ENCODE data around the gene SPG7.
"Not testable (repeated sequence)": the region's sequence is repeated elsewhere in the genome, so short reads cannot be mapped to it uniquely, and the experiment has no call there.

SPG7 gene

DNA sequence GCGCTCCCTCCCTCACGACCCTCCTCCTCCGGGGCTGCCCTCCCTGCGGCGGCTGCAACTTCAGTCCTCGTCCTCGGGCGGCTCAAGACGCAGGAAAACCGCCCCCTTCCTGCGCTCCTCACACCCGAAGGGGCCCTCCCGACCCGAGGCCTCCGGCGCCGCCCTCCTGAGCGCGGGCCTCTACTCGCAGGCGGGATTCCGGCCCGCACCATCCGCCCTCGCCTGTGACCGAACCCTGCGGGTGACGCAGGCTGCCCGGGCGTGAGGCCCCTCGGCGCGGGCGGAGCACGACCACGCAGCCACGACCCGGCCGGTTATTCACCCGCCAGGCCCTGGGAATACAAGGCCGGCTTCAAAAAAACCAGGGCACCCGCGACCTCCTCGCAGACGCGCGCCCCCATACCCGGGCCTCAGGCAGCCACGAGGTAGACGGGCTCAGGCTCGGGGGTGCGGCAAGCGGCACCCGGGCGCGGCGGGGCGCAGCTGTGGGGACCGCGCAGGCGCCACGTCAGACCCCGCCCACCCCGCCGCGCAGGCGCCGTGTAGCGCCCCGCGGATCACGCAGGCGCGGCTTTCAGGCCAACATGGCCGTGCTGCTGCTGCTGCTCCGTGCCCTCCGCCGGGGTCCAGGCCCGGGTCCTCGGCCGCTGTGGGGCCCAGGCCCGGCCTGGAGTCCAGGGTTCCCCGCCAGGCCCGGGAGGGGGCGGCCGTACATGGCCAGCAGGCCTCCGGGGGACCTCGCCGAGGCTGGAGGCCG, at the start of gene SPG7:
SPG7 (plus strand) TSS at position 570 of the 757 bp plus-strand sequence; CDS start at position 585, 15 bp downstream.
- no peaks in the 10 kb centered on the region for H3K9me3 Mint-ChIP-seq
- ATAC-seq (ENCODE audit: low read depth), result peak; percentile 77

DNA sequence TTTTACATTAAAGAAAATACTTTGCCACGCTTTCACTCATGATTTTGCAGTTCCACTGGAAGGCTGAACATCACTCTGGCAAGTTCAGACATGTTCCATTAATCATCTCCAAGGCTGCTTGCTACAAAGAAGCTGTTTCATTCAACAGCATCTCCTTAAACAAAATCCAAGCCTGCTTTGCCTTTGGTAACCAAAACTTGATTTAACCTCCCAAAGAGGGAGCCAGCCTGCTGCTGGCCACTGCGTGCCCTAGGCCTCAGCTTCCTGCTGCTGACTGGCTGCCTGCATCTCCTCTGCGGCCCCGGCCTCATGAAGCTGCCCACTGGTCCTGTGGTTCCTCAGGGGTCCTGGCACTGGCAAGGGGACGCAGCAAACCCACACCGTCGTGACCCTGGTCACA, 49.7 kb upstream of the SPG7 start:
- Mint-ChIP-seq H3K4me1 (peaks cover 23% of the 10 kb centered on the region), H3K4me3 (no peak overlapping the region), H3K27ac (peak overlapping the region; percentile 31), H3K9me3 (peaks cover 2% of the 10 kb centered on the region), H3K36me3 (peaks cover 17% of the 10 kb centered on the region), H3K27me3 (no peaks in the 10 kb centered on the region)
- ATAC-seq (ENCODE audit: low read depth), result no peak
- no peak for DNase-seq (ENCODE audit: low spot score in 2 of 2)

More for the DNA sequence above, at the start of gene SPG7:
- peaks cover 10% of the 10 kb centered on the region for H3K4me1 Mint-ChIP-seq
- peak within 1 kb of the TSS; percentile 72 for H3K27ac Mint-ChIP-seq
- peak within 1 kb of the TSS; percentile 83 for H3K4me3 Mint-ChIP-seq
- no peaks in the 10 kb centered on the region for H3K27me3 Mint-ChIP-seq
- DNase-seq (ENCODE audit: low spot score in 2 of 2), result peak; percentile 93 to 96
- peaks cover 7% of the 10 kb centered on the region for H3K36me3 Mint-ChIP-seq

DNA sequence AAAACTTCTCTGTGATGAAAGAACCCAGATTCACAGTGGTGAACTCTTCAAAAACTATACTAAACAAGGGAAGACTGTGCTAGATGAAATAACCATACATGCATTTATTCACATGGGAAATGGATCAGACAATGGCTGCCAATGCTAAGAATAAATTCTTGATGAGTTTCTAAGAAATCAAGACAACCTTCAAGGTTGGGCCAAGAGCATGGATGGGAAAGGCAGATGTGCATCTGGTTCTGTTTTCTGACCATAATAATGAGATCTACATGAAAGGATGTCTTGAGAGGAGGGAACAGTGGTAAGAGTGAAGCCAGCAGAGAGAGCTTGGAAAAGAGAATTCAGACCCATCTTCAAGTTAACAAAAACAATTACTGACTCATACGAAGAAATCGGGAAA, 49.2 kb upstream of the SPG7 start:
- no peak for ATAC-seq (ENCODE audit: low read depth)
- Mint-ChIP-seq H3K27me3 (no peaks in the 10 kb centered on the region), H3K4me1 (peaks cover 19% of the 10 kb centered on the region), H3K4me3 (no peak overlapping the region), H3K36me3 (peaks cover 17% of the 10 kb centered on the region), H3K27ac (peak overlapping the region; percentile 31), H3K9me3 (peaks cover 2% of the 10 kb centered on the region)
- no peak for DNase-seq (ENCODE audit: low spot score in 2 of 2)

DNA sequence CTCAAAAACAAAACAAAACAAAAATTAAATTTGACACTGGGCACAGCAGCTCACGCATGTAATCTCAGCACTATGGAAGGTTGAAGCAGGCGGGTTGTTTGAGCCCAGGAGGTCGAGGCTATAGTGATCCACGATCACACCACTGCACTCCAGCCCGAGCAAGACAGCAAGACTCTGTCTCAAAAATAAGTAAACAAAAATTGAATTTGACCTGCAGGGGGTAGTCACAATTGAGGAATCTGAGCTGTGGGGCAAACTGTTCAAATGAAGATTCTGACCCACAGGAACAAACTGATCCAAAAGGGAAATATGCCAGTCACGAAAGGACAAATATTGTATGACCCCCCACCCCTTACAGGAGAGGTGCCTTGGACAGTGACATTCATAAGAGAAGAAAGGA, 47.6 kb upstream of the SPG7 start:
- DNase-seq (ENCODE audit: low spot score in 2 of 2), result no peak
- peak; percentile 52 for ATAC-seq (ENCODE audit: low read depth)
- Mint-ChIP-seq H3K36me3 (peaks cover 17% of the 10 kb centered on the region), H3K4me1 (peaks cover 22% of the 10 kb centered on the region), H3K9me3 (no peaks in the 10 kb centered on the region), H3K4me3 (no peak overlapping the region), H3K27me3 (no peaks in the 10 kb centered on the region), H3K27ac (no peak overlapping the region)

DNA sequence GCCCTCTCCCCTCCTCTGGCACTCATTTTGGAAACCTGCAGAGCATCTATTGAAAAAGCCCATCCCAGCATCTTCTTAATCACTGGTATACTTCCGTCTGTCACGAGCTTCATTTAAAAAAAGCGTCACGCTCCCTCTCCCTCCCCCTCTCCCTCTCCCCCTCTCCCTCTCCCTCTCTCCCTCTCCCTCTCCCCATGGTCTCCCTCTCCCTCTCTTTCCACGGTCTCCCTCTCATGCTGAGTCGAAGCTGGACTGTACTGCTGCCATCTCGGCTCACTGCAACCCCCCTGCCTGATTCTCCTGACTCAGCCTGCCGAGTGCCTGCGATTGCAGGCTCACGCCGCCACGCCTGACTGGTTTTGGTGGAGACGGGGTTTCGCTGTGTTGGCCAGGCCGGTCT, 46.3 kb upstream of the SPG7 start:
- Mint-ChIP-seq H3K36me3 (peaks cover 15% of the 10 kb centered on the region), H3K4me1 (peaks cover 23% of the 10 kb centered on the region)
- not testable (repeated sequence) for H3K9me3 Mint-ChIP-seq; ATAC-seq (ENCODE audit: low read depth); H3K27me3 Mint-ChIP-seq; H3K4me3 Mint-ChIP-seq; H3K27ac Mint-ChIP-seq; DNase-seq (ENCODE audit: low spot score in 2 of 2)

DNA sequence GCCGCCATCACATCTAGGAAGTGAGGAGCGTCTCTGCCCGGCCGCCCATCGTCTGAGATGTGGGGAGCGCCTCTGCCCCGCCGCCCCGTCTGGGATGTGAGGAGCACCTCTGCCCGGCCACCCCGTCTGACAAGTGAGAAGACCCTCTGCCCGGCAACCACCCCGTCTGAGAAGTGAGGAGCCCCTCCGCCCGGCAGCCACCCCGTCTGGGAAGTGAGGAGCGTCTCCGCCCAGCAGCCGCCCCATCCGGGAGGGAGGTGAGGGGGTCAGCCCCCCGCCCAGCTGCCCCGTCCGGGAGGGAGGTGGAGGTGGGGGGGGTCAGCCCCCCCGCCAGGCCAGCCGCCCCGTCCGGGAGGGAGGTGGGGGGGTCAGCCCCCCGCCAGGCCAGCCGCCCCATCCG, 45.6 kb upstream of the SPG7 start:
- ATAC-seq (ENCODE audit: low read depth); H3K27ac Mint-ChIP-seq; H3K4me3 Mint-ChIP-seq; H3K9me3 Mint-ChIP-seq; H3K27me3 Mint-ChIP-seq; DNase-seq (ENCODE audit: low spot score in 2 of 2): not testable (repeated sequence)
- peaks cover 15% of the 10 kb centered on the region for H3K36me3 Mint-ChIP-seq
- peaks cover 23% of the 10 kb centered on the region for H3K4me1 Mint-ChIP-seq

DNA sequence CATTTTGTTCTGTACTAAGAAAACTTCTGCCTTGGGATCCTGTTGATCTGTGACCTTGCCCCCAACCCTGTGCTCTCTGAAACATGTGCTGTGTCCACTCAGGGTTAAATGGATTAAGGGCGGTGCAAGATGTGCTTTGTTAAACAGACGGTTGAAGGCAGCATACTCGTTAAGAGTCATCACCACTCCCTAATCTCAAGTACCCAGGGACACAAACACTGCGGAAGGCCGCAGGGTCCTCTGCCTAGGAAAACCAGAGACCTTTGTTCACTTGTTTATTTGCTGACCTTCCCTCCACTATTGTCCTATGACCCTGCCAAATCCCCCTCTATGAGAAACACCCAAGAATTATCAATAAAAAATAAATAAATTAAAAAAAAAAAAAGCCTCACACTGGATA, 44.9 kb upstream of the SPG7 start:
- H3K4me1 Mint-ChIP-seq, result peaks cover 23% of the 10 kb centered on the region
- DNase-seq (ENCODE audit: low spot score in 2 of 2); H3K4me3 Mint-ChIP-seq; ATAC-seq (ENCODE audit: low read depth); H3K9me3 Mint-ChIP-seq; H3K27ac Mint-ChIP-seq; H3K27me3 Mint-ChIP-seq: not testable (repeated sequence)
- peaks cover 15% of the 10 kb centered on the region for H3K36me3 Mint-ChIP-seq

DNA sequence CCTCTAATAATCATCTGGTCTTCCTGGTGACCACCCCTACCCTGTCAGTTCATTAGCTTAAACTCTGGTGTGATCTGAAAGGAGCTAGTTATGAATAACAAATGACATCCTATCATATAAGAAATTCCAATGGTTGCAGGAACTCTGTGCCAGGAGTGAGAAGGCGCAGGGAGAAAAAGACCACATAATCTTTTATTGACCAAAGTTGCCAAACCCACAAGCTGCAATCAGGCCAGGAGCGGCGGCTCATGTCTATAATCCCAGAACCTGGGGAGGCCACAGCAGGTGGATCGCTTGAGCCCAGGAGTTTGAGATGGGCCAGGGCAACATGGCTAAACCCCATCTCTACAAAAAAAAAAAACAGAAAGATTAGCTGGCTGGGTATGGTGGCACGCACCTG, 41.3 kb upstream of the SPG7 start:
- no peak overlapping the region for H3K4me3 Mint-ChIP-seq
- H3K36me3 Mint-ChIP-seq, result peaks cover 11% of the 10 kb centered on the region
- no peak overlapping the region for H3K27ac Mint-ChIP-seq
- no peak for ATAC-seq (ENCODE audit: low read depth)
- H3K4me1 Mint-ChIP-seq, result peaks cover 18% of the 10 kb centered on the region
- no peaks in the 10 kb centered on the region for H3K27me3 Mint-ChIP-seq
- DNase-seq (ENCODE audit: low spot score in 2 of 2), result no peak
- H3K9me3 Mint-ChIP-seq, result no peaks in the 10 kb centered on the region

DNA sequence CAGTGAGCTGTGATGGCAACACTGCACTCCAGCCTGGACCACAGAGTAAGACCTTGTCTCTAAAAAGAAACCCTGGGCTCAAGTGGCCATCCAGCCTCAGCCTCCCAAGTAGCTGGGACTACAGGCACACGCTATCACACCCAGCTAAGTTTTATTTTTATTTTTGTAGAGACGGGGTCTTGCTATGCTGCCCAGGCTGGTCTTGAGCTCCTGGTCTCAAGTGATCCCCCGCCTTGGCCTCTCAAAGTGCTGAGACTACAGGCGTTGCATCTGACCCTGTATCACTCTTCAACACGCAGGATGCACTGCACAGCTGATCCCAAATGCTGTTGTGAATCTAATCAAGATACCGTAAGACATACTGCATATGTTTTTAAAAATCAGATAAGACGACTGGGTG, 40.8 kb upstream of the SPG7 start:
- ATAC-seq (ENCODE audit: low read depth), result no peak
- H3K4me1 Mint-ChIP-seq, result peaks cover 22% of the 10 kb centered on the region
- no peak overlapping the region for H3K4me3 Mint-ChIP-seq
- peaks cover 12% of the 10 kb centered on the region for H3K36me3 Mint-ChIP-seq
- H3K27ac Mint-ChIP-seq, result no peak overlapping the region
- DNase-seq (ENCODE audit: low spot score in 2 of 2), result no peak
- H3K27me3 Mint-ChIP-seq, result no peaks in the 10 kb centered on the region
- H3K9me3 Mint-ChIP-seq, result no peaks in the 10 kb centered on the region

DNA sequence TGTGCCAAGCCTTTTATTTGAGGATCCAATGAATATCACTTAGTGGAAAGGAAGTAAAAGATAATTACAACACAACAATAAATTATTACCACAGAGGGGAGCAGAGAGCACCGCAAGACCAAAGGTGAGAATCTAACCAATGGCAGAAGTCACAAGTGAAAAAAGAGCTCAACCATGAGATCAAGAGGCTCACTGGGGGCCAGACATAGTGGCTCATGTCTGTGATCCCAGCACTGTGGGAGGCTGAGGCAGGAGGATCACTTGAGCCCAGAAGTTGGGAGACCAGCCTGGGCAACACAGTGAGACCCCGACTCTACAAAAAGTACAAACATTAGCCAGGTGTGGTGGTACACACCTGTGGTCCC, 35.5 kb upstream of the SPG7 start:
- Mint-ChIP-seq H3K4me3 (no peak overlapping the region), H3K27me3 (no peaks in the 10 kb centered on the region)
- DNase-seq (ENCODE audit: low spot score in 2 of 2), result no peak

DNA sequence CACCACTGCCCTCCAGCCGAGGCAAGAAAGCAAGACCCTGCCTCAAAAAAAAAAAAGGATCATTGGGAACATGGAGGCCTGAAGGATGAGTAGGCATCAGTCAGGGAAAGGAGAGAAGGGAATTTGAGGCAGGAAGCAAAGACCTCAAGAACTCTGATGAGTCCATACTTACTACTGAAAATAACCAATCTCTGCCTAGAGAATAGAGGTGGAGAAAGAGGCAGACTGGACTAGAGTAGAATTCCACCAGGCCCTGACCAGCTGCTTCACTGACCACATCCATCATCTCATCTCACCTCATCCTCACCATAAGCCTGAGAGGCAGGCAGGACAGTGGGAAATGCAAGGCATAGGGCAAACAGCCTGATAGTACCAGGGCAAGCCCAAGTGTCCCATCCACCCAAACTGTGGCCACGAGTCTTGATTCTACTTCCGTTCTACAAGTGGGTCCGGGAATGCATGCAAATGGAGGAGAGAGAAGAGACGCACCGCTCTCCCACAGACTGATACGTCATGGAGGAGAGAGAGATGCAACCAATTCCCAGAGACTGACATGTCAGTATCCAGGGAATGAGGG, 35.0 kb upstream of the SPG7 start:
- Mint-ChIP-seq H3K27ac (no peak overlapping the region), H3K36me3 (peaks cover 13% of the 10 kb centered on the region), H3K27me3 (no peaks in the 10 kb centered on the region), H3K9me3 (no peaks in the 10 kb centered on the region), H3K4me3 (no peak overlapping the region), H3K4me1 (peaks cover 52% of the 10 kb centered on the region)
- ATAC-seq (ENCODE audit: low read depth) (no peak), DNase-seq (ENCODE audit: low spot score in 2 of 2) (no peak)

More for the DNA sequence above, 35.5 kb upstream of the SPG7 start:
- Mint-ChIP-seq H3K27ac (no peak overlapping the region), H3K9me3 (no peaks in the 10 kb centered on the region), H3K4me1 (peaks cover 49% of the 10 kb centered on the region), H3K36me3 (peaks cover 13% of the 10 kb centered on the region)
- ATAC-seq (ENCODE audit: low read depth), result no peak

DNA sequence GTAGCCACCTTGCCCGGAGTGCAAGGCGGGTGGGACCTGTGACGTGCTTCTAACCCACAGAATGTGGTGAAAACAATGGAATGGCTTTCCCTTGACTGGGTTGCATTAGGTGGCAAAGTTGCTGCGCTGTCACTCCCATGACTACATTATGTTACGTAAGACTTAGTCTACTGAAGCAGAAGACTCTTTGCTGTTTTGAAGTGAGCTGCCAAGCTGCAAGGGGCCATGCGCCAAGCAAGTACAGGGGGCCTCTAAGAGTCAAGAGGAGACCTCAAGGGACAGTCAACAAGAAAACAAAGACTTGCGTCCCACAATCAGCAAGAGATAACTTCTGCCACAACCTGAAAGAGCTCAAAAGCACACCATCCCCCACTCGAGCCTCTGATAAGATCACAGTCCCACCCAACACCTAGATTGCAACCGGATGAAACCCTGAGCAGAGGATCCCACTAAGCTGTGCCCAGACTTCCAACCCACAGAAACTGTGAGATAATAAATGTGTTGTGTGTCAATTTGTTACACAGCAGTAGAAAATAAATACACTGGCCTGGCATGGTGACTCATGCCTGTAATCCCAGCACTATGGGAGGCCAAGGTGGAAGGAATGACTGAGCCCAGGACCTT, 34.3 kb upstream of the SPG7 start:
- no peak for ATAC-seq (ENCODE audit: low read depth)
- no peaks in the 10 kb centered on the region for H3K9me3 Mint-ChIP-seq
- H3K27me3 Mint-ChIP-seq, result no peaks in the 10 kb centered on the region
- peaks cover 59% of the 10 kb centered on the region for H3K4me1 Mint-ChIP-seq
- H3K27ac Mint-ChIP-seq, result no peak overlapping the region
- no peak overlapping the region for H3K4me3 Mint-ChIP-seq
- peaks cover 13% of the 10 kb centered on the region for H3K36me3 Mint-ChIP-seq
- DNase-seq (ENCODE audit: low spot score in 2 of 2), result no peak

DNA sequence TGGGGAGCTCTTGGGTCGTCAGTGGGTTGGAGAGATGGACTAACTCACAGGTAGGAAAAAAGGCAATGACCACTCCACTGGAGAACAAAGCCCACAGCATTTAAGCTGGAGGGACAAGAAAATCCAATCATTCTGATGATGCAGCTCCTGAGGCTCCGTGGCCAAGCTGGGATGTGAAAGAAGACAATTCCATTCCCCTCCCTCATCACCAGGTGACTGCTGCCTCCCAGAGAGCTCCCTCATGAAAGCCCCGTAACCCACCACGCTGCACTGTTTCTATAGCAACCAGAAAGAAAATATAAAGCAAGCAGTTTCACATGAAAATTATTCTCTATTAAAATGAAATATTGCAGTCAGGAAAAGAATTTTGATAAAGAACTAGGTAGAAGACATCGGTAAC, 33.1 kb upstream of the SPG7 start:
- Mint-ChIP-seq H3K4me1 (peaks cover 59% of the 10 kb centered on the region), H3K36me3 (peaks cover 10% of the 10 kb centered on the region), H3K27me3 (no peaks in the 10 kb centered on the region), H3K9me3 (no peaks in the 10 kb centered on the region), H3K27ac (no peak overlapping the region), H3K4me3 (no peak overlapping the region)
- no peak for ATAC-seq (ENCODE audit: low read depth)
- DNase-seq (ENCODE audit: low spot score in 2 of 2), result no peak

DNA sequence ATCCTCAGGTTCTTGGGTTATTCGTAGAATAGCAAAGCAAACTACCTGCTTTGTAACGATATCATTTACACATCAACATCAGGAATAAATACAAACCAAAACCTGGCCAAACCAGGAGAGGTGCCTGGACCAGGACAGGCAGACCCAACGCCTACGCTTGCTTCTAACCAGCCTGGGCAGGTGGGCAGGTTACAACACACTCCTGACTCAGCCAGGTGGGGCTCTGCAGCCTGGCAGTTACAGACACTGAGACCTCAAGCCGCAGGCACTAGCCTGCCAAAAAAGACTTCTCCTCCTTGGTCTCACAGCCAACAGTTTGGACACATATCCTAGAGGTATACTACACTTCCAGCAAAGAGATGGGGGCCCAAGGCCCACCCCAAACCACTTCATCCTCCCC, 31.8 kb upstream of the SPG7 start:
- H3K4me3 Mint-ChIP-seq, result peak overlapping the region; percentile 70
- peak; percentile 12 for ATAC-seq (ENCODE audit: low read depth)
- peaks cover 65% of the 10 kb centered on the region for H3K4me1 Mint-ChIP-seq
- no peaks in the 10 kb centered on the region for H3K27me3 Mint-ChIP-seq
- DNase-seq (ENCODE audit: low spot score in 2 of 2), result no peak
- H3K9me3 Mint-ChIP-seq, result no peaks in the 10 kb centered on the region
- peaks cover 12% of the 10 kb centered on the region for H3K36me3 Mint-ChIP-seq
- H3K27ac Mint-ChIP-seq, result peak overlapping the region; percentile 73

Measured in memory B cell (primary cell).